ENCODE results near the gene RAB3IL1. TPM values are rescaled to one million over a fixed set of nuclear protein-coding genes. Genes with fewer than 3 reads are reported as not detected.

The RAB3IL1 gene
- total RNA-seq, 6 experiments from 2014 or later: 5.3 to 8.8 (median 7.9) TPM

- H3K36me3 Mint-ChIP-seq (ENCODE audit: low read depth): no peaks in the 10 kb centered on the region
- no peak overlapping the region for H3K4me3 Mint-ChIP-seq
- no peak for DNase-seq
- H3K4me1 Mint-ChIP-seq (ENCODE audit: low read depth): no peaks in the 10 kb centered on the region
- peaks cover 3% of the 10 kb centered on the region; the same call in 1 of the 2 replicates for H3K27me3 Mint-ChIP-seq (ENCODE audit: insufficient read depth)
- no peak for TF ChIP-seq CTCF (IDR thresholded peaks at IDR 0.05)
- no peaks in the 10 kb centered on the region for H3K9me3 Mint-ChIP-seq
- no peak overlapping the region for H3K27ac Mint-ChIP-seq
Observed at GRCh38 chr11:61906522-61906909, 10.8 kb downstream of the RAB3IL1 start.

GRCh38 chr11:61905801-61906521 lies 11.4 kb downstream of the RAB3IL1 start:
- H3K27me3 Mint-ChIP-seq (ENCODE audit: insufficient read depth): peaks cover 3% of the 10 kb centered on the region; the same call in 1 of the 2 replicates
- no peak overlapping the region for H3K27ac Mint-ChIP-seq
- no peak overlapping the region for H3K4me3 Mint-ChIP-seq
- no peaks in the 10 kb centered on the region for H3K36me3 Mint-ChIP-seq (ENCODE audit: low read depth)
- H3K9me3 Mint-ChIP-seq: no peaks in the 10 kb centered on the region
- H3K4me1 Mint-ChIP-seq (ENCODE audit: low read depth): no peaks in the 10 kb centered on the region
- TF ChIP-seq CTCF (IDR thresholded peaks at IDR 0.05): no peak
- no peak for DNase-seq

- H3K4me1 Mint-ChIP-seq (ENCODE audit: low read depth): no peaks in the 10 kb centered on the region
- no peak for DNase-seq
- no peaks in the 10 kb centered on the region for H3K36me3 Mint-ChIP-seq (ENCODE audit: low read depth)
- no peak for TF ChIP-seq CTCF (IDR thresholded peaks at IDR 0.05)
- no peak overlapping the region for H3K4me3 Mint-ChIP-seq
- H3K27ac Mint-ChIP-seq: no peak overlapping the region
- H3K9me3 Mint-ChIP-seq: no peaks in the 10 kb centered on the region
- H3K27me3 Mint-ChIP-seq (ENCODE audit: insufficient read depth): peaks cover 3% of the 10 kb centered on the region; the same call in 1 of the 2 replicates
Observed at GRCh38 chr11:61905067-61905696, 12.2 kb downstream of the RAB3IL1 start.

GRCh38 chr11:61904539-61905048 lies 12.8 kb downstream of the RAB3IL1 start:
- Mint-ChIP-seq H3K4me3 (no peak overlapping the region), H3K27me3 (ENCODE audit: insufficient read depth) (peaks cover 3% of the 10 kb centered on the region; the same call in 1 of the 2 replicates)

GRCh38 chr11:61903845-61904244 lies 13.5 kb downstream of the RAB3IL1 start:
- no peak for DNase-seq
- Mint-ChIP-seq H3K27ac (no peak overlapping the region), H3K36me3 (ENCODE audit: low read depth) (no peaks in the 10 kb centered on the region), H3K4me3 (no peak overlapping the region), H3K27me3 (ENCODE audit: insufficient read depth) (peaks cover 3% of the 10 kb centered on the region; the same call in 1 of the 2 replicates), H3K9me3 (no peaks in the 10 kb centered on the region), H3K4me1 (ENCODE audit: low read depth) (peaks cover 5% of the 10 kb centered on the region; the same call in 1 of the 2 replicates)
- TF ChIP-seq CTCF (IDR thresholded peaks at IDR 0.05): no peak

More at GRCh38 chr11:61904539-61905048, 12.8 kb downstream of the RAB3IL1 start:
- Mint-ChIP-seq H3K9me3 (no peaks in the 10 kb centered on the region), H3K36me3 (ENCODE audit: low read depth) (no peaks in the 10 kb centered on the region), H3K4me1 (ENCODE audit: low read depth) (no peaks in the 10 kb centered on the region), H3K27ac (no peak overlapping the region)
- DNase-seq: no peak
- no peak for TF ChIP-seq CTCF (IDR thresholded peaks at IDR 0.05)
